ENCODE measurements around the gene FBXO40. TPM values are rescaled to one million over a fixed set of nuclear protein-coding genes. Genes with fewer than 3 reads are reported as not detected.

The FBXO40 gene
- total RNA-seq, result not detected in 2 replicates

- no peaks in the 10 kb centered on the region for H3K9me3 ChIP-seq (ENCODE audit: low read depth, low read length)
- DNase-seq (ENCODE audit: insufficient read length, low spot score, missing footprints), result no peak
- TF ChIP-seq CTCF (IDR thresholded peaks at IDR 0.05; ENCODE audit: extremely low read depth, low read depth, low read length), result no peak
- no peaks in the 10 kb centered on the region for H3K36me3 ChIP-seq (ENCODE audit: insufficient read depth, low read length)
- no peak within 1 kb of the TSS for H3K4me3 ChIP-seq (ENCODE audit: insufficient read depth, low read length)
- no peaks in the 10 kb centered on the region for H3K79me2 ChIP-seq (ENCODE audit: insufficient read depth, low read length)
- H4K20me1 ChIP-seq (ENCODE audit: insufficient read depth, low read length), result no peaks in the 10 kb centered on the region
- H3K27me3 ChIP-seq (ENCODE audit: insufficient read depth, low read length), result peaks cover 2% of the 10 kb centered on the region
- H3K4me1 ChIP-seq (ENCODE audit: insufficient read depth, low read length), result no peaks in the 10 kb centered on the region
- H2AFZ ChIP-seq (ENCODE audit: low read length), result peak within 1 kb of the TSS; percentile 35
- H3K4me2 ChIP-seq (ENCODE audit: insufficient read depth, low read length), result no peak within 1 kb of the TSS
- H3K27ac ChIP-seq (ENCODE audit: low read depth, low read length), result no peak within 1 kb of the TSS
Observed at GRCh38 chr3:121592856-121593702, at the start of gene FBXO40. Gene FBXO40, plus strand, starts transcription at chr3:121593379. Its CDS starts 27,197 bp downstream, at chr3:121620576.

- no peak for TF ChIP-seq CTCF (IDR thresholded peaks at IDR 0.05; ENCODE audit: extremely low read depth, low read depth, low read length)
- Histone ChIP-seq H2AFZ (ENCODE audit: low read length) (peak overlapping the region; percentile 99), H3K4me3 (ENCODE audit: insufficient read depth, low read length) (peak overlapping the region; percentile 97), H3K27me3 (ENCODE audit: insufficient read depth, low read length) (no peaks in the 10 kb centered on the region), H3K4me1 (ENCODE audit: insufficient read depth, low read length) (peaks cover 8% of the 10 kb centered on the region), H3K9me3 (ENCODE audit: low read depth, low read length) (no peaks in the 10 kb centered on the region), H3K4me2 (ENCODE audit: insufficient read depth, low read length) (peak overlapping the region; percentile 99), H3K79me2 (ENCODE audit: insufficient read depth, low read length) (peaks cover 29% of the 10 kb centered on the region), H4K20me1 (ENCODE audit: insufficient read depth, low read length) (no peaks in the 10 kb centered on the region), H3K36me3 (ENCODE audit: insufficient read depth, low read length) (no peaks in the 10 kb centered on the region), H3K27ac (ENCODE audit: low read depth, low read length) (peak overlapping the region; percentile 65)
- peak; percentile 36 for DNase-seq (ENCODE audit: insufficient read length, low spot score, missing footprints)
Observed at GRCh38 chr3:121545049-121545573, 48.1 kb upstream of the FBXO40 start.

- Histone ChIP-seq H3K79me2 (ENCODE audit: insufficient read depth, low read length) (peaks cover 29% of the 10 kb centered on the region), H3K27me3 (ENCODE audit: insufficient read depth, low read length) (no peaks in the 10 kb centered on the region), H3K27ac (ENCODE audit: low read depth, low read length) (peak within 1 kb of the TSS; percentile 65), H3K9me3 (ENCODE audit: low read depth, low read length) (no peaks in the 10 kb centered on the region), H3K4me1 (ENCODE audit: insufficient read depth, low read length) (peaks cover 8% of the 10 kb centered on the region), H4K20me1 (ENCODE audit: insufficient read depth, low read length) (no peaks in the 10 kb centered on the region), H3K4me3 (ENCODE audit: insufficient read depth, low read length) (peak within 1 kb of the TSS; percentile 97), H3K36me3 (ENCODE audit: insufficient read depth, low read length) (no peaks in the 10 kb centered on the region), H2AFZ (ENCODE audit: low read length) (peak within 1 kb of the TSS; percentile 99), H3K4me2 (ENCODE audit: insufficient read depth, low read length) (peak within 1 kb of the TSS; percentile 99)
- TF ChIP-seq CTCF (IDR thresholded peaks at IDR 0.05; ENCODE audit: extremely low read depth, low read depth, low read length), result no peak
- DNase-seq (ENCODE audit: insufficient read length, low spot score, missing footprints), result peak; percentile 94
Observed at GRCh38 chr3:121545574-121546455, 47.4 kb upstream of the FBXO40 start, which contains the start of gene POLQ. Gene POLQ, minus strand, starts transcription at chr3:121545988. Its CDS starts 111 bp downstream, at chr3:121545877.

All from osteoblast (primary cell).